H1 (cell line): ENCODE data around the gene ULK1. TPM values are rescaled to one million over a fixed set of nuclear protein-coding genes. Genes with fewer than 3 reads are reported as not detected.

Experiments used
- KDM1A ChIP-seq: fragments of 200-600, 300-600 bp; sonication (generic); IDR thresholded peaks from 2 replicates; pipeline ENCODE4 v1.7.1; 2016; ENCODE audit warnings: mild to moderate bottlenecking, low read length, borderline replicate concordance
- POLR2A ChIP-seq, 2 experiments: IDR thresholded peaks; 1 replicate in 1 of 2; 2 replicates in 1 of 2; pipeline ENCODE4 v1.6.1; 2011; ENCODE audit warnings: low read depth in 2 of 2, low read length in 2 of 2, mild to moderate bottlenecking in 2 of 2; ENCODE audit errors: control extremely low read depth in 1 of 2
- polyA plus RNA-seq, 7 experiments: library from polyadenylated mRNA; depleted of rRNA in 3 of 7; stranded (reverse) in 5 of 7; unstranded in 2 of 7; fragments of >200 nt in 5 of 7; fragments of 200-250 nt in 2 of 7; gene quantifications; 1 replicate in 5 of 7; 2 replicates in 1 of 7; 4 replicates in 1 of 7; pipeline versions ENCODE4 v1.2.1 to v1.2.3, GENCODE V29; 2011 to 2013; ENCODE audit warnings: missing spikeins in 2 of 7, mixed read lengths in 2 of 7
- total RNA-seq: library from RNA; stranded (reverse); fragmentation: NEBNext Ultra II Directional; extraction: Animal tissue kit (Norgen Biotek cat#: 25700); gene quantifications from 2 replicates; pipeline ENCODE4 v1.2.1, GENCODE V29; 2021

Gene ULK1
- total and polyA plus RNA-seq, 2 of the 8 experiments (the other 6 are each of a cell fraction or from before 2014, with no cell fraction given) = 13.0 to 44.1 TPM

DNA sequence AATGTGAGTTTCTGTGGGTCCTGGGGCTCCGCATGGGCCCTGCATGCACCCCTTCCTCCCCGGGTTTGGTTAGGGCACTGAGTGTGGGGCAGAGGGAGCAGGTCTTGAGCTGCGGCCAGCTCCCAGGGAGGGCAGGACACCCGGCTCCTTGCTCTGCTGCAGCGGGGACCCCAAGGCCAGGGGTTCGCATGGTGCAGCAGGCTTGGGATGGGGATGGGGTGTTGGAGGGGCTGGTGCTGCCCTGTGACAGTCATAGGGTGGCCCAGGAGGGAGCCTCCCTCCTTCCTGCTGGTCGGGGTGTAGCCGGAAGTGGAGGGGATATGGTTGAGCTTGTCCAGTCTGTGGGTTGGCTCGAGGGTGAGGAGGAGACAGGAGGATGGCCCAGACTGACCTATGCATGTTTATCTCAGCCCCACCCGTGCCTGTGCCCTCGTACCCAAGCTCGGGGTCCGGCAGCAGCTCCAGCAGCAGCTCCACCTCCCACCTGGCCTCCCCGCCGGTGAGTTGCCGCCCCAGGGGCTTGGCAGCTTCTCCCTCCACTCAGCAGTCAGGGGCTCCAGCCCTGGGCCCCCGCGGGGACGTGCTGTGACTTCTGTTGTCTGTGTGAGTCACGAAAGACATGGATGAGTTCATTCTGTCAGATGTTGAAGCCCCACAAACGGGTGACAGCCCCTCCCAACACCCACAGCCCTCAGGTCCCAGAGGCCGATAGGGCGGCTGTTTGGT, 16.0 kb downstream of the ULK1 start (continued):
- TF ChIP-seq KDM1A (no peak), POLR2A (IDR thresholded peaks at IDR 0.05; ENCODE audit: control extremely low read depth in 1 of 2, low read depth in 2 of 2, low read length in 2 of 2) (no peak)
- TF ChIP-seq, all 59 proteins: peak for 0
